GM12891 (cell line): ENCODE results near the gene CHMP4B.

Experiments
- PAX5 ChIP-seq: IDR thresholded peaks from 2 replicates; pipeline ENCODE4 v1.6.1; 2011; ENCODE audit warnings: low read length, moderate library complexity, mild to moderate bottlenecking; ENCODE audit not compliant: insufficient read depth, severe bottlenecking
- POLR2A ChIP-seq: IDR thresholded peaks from 2 replicates; pipeline ENCODE4 v1.6.1; 2011; ENCODE audit warnings: low read depth, low read length, control low read depth
- POLR2AphosphoS5 ChIP-seq: IDR thresholded peaks from 2 replicates; pipeline ENCODE4 v1.6.1; 2011; ENCODE audit warnings: low read depth, low read length, control low read depth
- POU2F2 ChIP-seq: IDR thresholded peaks from 2 replicates; pipeline ENCODE4 v1.6.1; 2011; ENCODE audit warnings: low read depth, mild to moderate bottlenecking, control low read depth, low read length, moderate library complexity
- SPI1 ChIP-seq: IDR thresholded peaks from 2 replicates; pipeline ENCODE4 v1.6.1; 2011; ENCODE audit warnings: low read depth, low read length, control low read depth
- TAF1 ChIP-seq: IDR thresholded peaks from 2 replicates; pipeline ENCODE4 v1.6.1; 2011; ENCODE audit warnings: low read depth, low read length, control low read depth

GRCh38 chr20:33827109-33827508 is 16.0 kb downstream of the CHMP4B start:
- no peak for TF ChIP-seq POLR2A
- TF ChIP-seq POLR2AphosphoS5, result no peak
- TF ChIP-seq SPI1, result no peak
- no peak for TF ChIP-seq PAX5
- TF ChIP-seq TAF1, result no peak
- TF ChIP-seq POU2F2, result no peak
